ENCODE data around the gene RTN1.

The RTN1 gene

GRCh38 chr14:59848671-59849070 lies 21.9 kb downstream of the RTN1 start:
- no peak for DNase-seq

- no peak for DNase-seq
Measured at GRCh38 chr14:59847711-59848110, 22.9 kb downstream of the RTN1 start.

GRCh38 chr14:59846595-59846994 lies 24.0 kb downstream of the RTN1 start:
- DNase-seq: no peak

GRCh38 chr14:59845245-59845644 lies 25.3 kb downstream of the RTN1 start:
- DNase-seq: no peak

GRCh38 chr14:59844186-59844812 lies 26.3 kb downstream of the RTN1 start:
- DNase-seq: no peak

- no peak for DNase-seq
Measured at GRCh38 chr14:59836116-59836515, 34.5 kb downstream of the RTN1 start.

- no peak for DNase-seq
Measured at GRCh38 chr14:59832653-59833294, 37.8 kb downstream of the RTN1 start.

- no peak for DNase-seq
Measured at GRCh38 chr14:59831121-59831730, 39.4 kb downstream of the RTN1 start.

GRCh38 chr14:59830338-59830734 lies 40.2 kb downstream of the RTN1 start:
- no peak for DNase-seq

GRCh38 chr14:59829469-59830337 lies 40.9 kb downstream of the RTN1 start:
- DNase-seq: no peak

GRCh38 chr14:59828276-59828675 lies 42.3 kb downstream of the RTN1 start:
- no peak for DNase-seq

- no peak for DNase-seq
Measured at GRCh38 chr14:59827401-59827800, 43.2 kb downstream of the RTN1 start.

- DNase-seq: no peak
Measured at GRCh38 chr14:59826150-59826549, 44.4 kb downstream of the RTN1 start.

- DNase-seq: no peak
Measured at GRCh38 chr14:59823179-59823578, 47.4 kb downstream of the RTN1 start.

- no peak for DNase-seq
Measured at GRCh38 chr14:59819446-59820088, 51.0 kb downstream of the RTN1 start.

- DNase-seq: no peak
Measured at GRCh38 chr14:59816941-59817340, 53.6 kb downstream of the RTN1 start.

GRCh38 chr14:59814988-59815387 lies 55.6 kb downstream of the RTN1 start:
- DNase-seq: no peak

GRCh38 chr14:59811815-59812214 lies 58.8 kb downstream of the RTN1 start:
- DNase-seq: no peak

- no peak for DNase-seq
Measured at GRCh38 chr14:59811073-59811472, 59.5 kb downstream of the RTN1 start.

- DNase-seq: no peak
Measured at GRCh38 chr14:59803052-59803540, 67.5 kb downstream of the RTN1 start.

GRCh38 chr14:59788176-59788575 lies 82.4 kb downstream of the RTN1 start:
- no peak for DNase-seq

GRCh38 chr14:59787045-59787674 lies 83.4 kb downstream of the RTN1 start:
- no peak for DNase-seq
